Measurements from ENCODE around the gene CDK16. TPM values are rescaled to one million over a fixed set of nuclear protein-coding genes. Genes with fewer than 3 reads are reported as not detected.
A peak's percentile ranks its signal among the peaks of the same experiment; 100 is the strongest.

The CDK16 gene
- total RNA-seq, 1 donor from 2014 or later: 174 TPM

GRCh38 chrX:47228550-47229270, 10.2 kb downstream of the CDK16 start:
- DNase-seq (ENCODE audit: low read depth): no peak

GRCh38 chrX:47229427-47229826, 10.9 kb downstream of the CDK16 start:
- no peak for DNase-seq (ENCODE audit: low read depth)

GRCh38 chrX:47230136-47230868, 11.8 kb downstream of the CDK16 start:
- no peak for DNase-seq (ENCODE audit: low read depth)

GRCh38 chrX:47231167-47231566, 12.7 kb downstream of the CDK16 start:
- DNase-seq (ENCODE audit: low read depth): no peak

- no peak for DNase-seq (ENCODE audit: low read depth)
These were observed 13.8 kb downstream of the CDK16 start for GRCh38 chrX:47232197-47232802.

- DNase-seq (ENCODE audit: low read depth): no peak
These were observed 14.4 kb downstream of the CDK16 start, which contains the start of gene USP11 for GRCh38 chrX:47232803-47233332. Gene USP11, plus strand, starts transcription at chrX:47233009. Its CDS starts 35 bp downstream, at chrX:47233044.

- DNase-seq (ENCODE audit: low read depth): peak; percentile 93
These were observed 15.0 kb downstream of the CDK16 start for GRCh38 chrX:47233333-47234113.

- no peak for DNase-seq (ENCODE audit: low read depth)
These were observed 16.1 kb downstream of the CDK16 start for GRCh38 chrX:47234583-47234982.

- no peak for DNase-seq (ENCODE audit: low read depth)
These were observed 17.2 kb downstream of the CDK16 start for GRCh38 chrX:47235691-47236103.

GRCh38 chrX:47239199-47239598, 20.7 kb downstream of the CDK16 start:
- no peak for DNase-seq (ENCODE audit: low read depth)

- no peak for DNase-seq (ENCODE audit: low read depth)
These were observed 21.5 kb downstream of the CDK16 start for GRCh38 chrX:47239898-47240545.

GRCh38 chrX:47240619-47241018, 22.1 kb downstream of the CDK16 start:
- no peak for DNase-seq (ENCODE audit: low read depth)

- no peak for DNase-seq (ENCODE audit: low read depth)
These were observed 22.9 kb downstream of the CDK16 start for GRCh38 chrX:47241201-47242011.

GRCh38 chrX:47242321-47242720, 23.8 kb downstream of the CDK16 start:
- DNase-seq (ENCODE audit: low read depth): no peak

- DNase-seq (ENCODE audit: low read depth): no peak
These were observed 24.9 kb downstream of the CDK16 start for GRCh38 chrX:47243351-47243750.

- no peak for DNase-seq (ENCODE audit: low read depth)
These were observed 26.2 kb downstream of the CDK16 start for GRCh38 chrX:47244676-47245075.

- no peak for DNase-seq (ENCODE audit: low read depth)
These were observed 26.7 kb downstream of the CDK16 start for GRCh38 chrX:47245156-47245555.

- DNase-seq (ENCODE audit: low read depth): no peak
These were observed 28.9 kb downstream of the CDK16 start for GRCh38 chrX:47247206-47247998.

- DNase-seq (ENCODE audit: low read depth): no peak
These were observed 29.5 kb downstream of the CDK16 start for GRCh38 chrX:47247999-47248320.

- DNase-seq (ENCODE audit: low read depth): no peak
These were observed 30.1 kb downstream of the CDK16 start for GRCh38 chrX:47248576-47248975.
